ENCODE measurements around the gene BCL10. TPM values are rescaled to one million over a fixed set of nuclear protein-coding genes. Genes with fewer than 3 reads are reported as not detected.

Gene BCL10
- total and polyA plus RNA-seq, 2 of the 8 experiments (the other 6 are each of a cell fraction or from before 2014, with no cell fraction given), result 7.4 to 29.6 TPM

DNA sequence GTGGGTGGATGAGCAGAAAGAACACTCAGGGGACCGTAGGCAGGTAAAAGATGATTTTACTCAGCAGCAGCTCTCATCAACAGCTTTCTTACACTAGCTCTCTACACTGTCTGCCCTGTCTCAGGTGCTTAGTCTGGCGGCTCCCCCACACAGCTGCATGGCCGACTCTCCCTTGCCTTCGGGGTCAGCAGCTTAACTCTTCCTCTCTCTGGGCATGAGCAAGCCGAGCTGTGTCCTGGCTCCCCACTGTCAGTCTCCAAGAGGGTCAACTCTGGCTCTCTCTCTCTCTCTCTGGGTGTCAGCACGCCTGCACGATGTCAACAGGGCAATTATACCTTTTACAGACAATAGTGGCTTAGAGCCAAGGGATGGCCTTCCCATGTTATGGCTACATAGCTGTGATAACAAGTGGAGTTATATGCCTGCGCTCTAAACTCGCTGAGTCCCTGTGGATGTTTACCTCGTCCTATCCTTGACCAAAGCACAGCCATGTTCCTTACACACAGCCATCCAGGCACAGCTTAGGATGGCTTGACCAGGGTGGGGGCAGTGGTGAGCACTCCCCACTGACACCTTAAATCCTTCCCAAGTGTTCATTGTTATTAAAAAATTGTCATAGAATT, 3.1 kb upstream of the BCL10 start:
- H2BK15ac ChIP-seq (ENCODE audit: low read length), result 0 out of 2 replicates have a peak overlapping the region, but pooled peaks have one; percentile 66
- H4K8ac ChIP-seq (ENCODE audit: extremely low read depth, insufficient read depth, low read length), result peak overlapping the region; percentile 19; the same call in 1 of the 2 replicates
- no peak overlapping the region for H2AFZ ChIP-seq (ENCODE audit: low read length)
- H2BK120ac ChIP-seq (replicated peaks; ENCODE audit: low read depth, low read length), result no peak overlapping the region
- H2AK5ac ChIP-seq (ENCODE audit: low read depth, low read length), result no peak overlapping the region
- no peak overlapping the region for H3K23ac ChIP-seq (ENCODE audit: insufficient read length)
- H3K79me2 ChIP-seq (ENCODE audit: control insufficient read depth in 1 of 2, insufficient read depth in 2 of 2, low read length in 2 of 2), result peaks cover 5 to 14% of the 10 kb centered on the region in 2 experiments
- H3K23me2 ChIP-seq (ENCODE audit: low read depth, low read length), result peaks cover 7% of the 10 kb centered on the region
- CTCF ChIA-PET (ENCODE audit: partially characterized antibody), result interaction anchor here (1.2 kb wide), 1 partner anchor 29 kb away, joined by 4 read pairs; no protein-coding TSS in a partner anchor
- H3K27ac ChIP-seq (ENCODE audit: low read depth, low read length), result no peak overlapping the region
- H4K91ac ChIP-seq (replicated peaks; ENCODE audit: insufficient read length, low read length), result no peak overlapping the region
- H3K27me3 ChIP-seq (replicated peaks in 1 of 4; ENCODE audit: control insufficient read depth in 3 of 4, extremely low read depth in 1 of 4, insufficient read depth in 3 of 4, low read length in 3 of 4), result no peaks in the 10 kb centered on the region
- no peak overlapping the region for H3K4me3 ChIP-seq (ENCODE audit: extremely low read depth in 1 of 4, insufficient read depth in 2 of 4, low read depth in 3 of 4, low read length in 4 of 4)
- H4K5ac ChIP-seq (ENCODE audit: insufficient read length, low read depth, low read length), result no peak overlapping the region
- no peak overlapping the region for H3K56ac ChIP-seq (replicated peaks; ENCODE audit: insufficient read length, low read depth, low read length)
- no peaks in the 10 kb centered on the region for H3K9me3 ChIP-seq (ENCODE audit: insufficient read depth in 2 of 2, low read depth in 1 of 2, low read length in 1 of 2)
- H3K4me2 ChIP-seq (ENCODE audit: insufficient read depth in 1 of 2, low read depth in 2 of 2, low read length in 2 of 2), result no peak overlapping the region
- no peak overlapping the region for H3K4ac ChIP-seq (replicated peaks; ENCODE audit: insufficient read length, low read depth, low read length)
- no peak for FAIRE-seq
- no peak overlapping the region for H3K18ac ChIP-seq (ENCODE audit: extremely low read depth, low read length)
- 0 out of 2 replicates have a peak overlapping the region, but pooled peaks have one; percentile 41 for H2BK20ac ChIP-seq (ENCODE audit: low read length)
- H2BK12ac ChIP-seq (ENCODE audit: low read depth, low read length), result peak overlapping the region; percentile 35; the same call in 1 of the 2 replicates
- H3K36me3 ChIP-seq (ENCODE audit: control insufficient read depth in 2 of 4, insufficient read depth in 4 of 4, low read length in 3 of 4), result no peaks in the 10 kb centered on the region
- H2BK5ac ChIP-seq (ENCODE audit: low read depth, low read length), result peak overlapping the region; percentile 2; the same call in 1 of the 2 replicates
- H4K20me1 ChIP-seq (replicated peaks in 1 of 2; ENCODE audit: control insufficient read depth in 1 of 2, insufficient read depth in 2 of 2, low read length in 2 of 2), result peaks cover 0 to 2% of the 10 kb centered on the region in 2 experiments
- WGBS, 2 experiments (ENCODE audit: extremely low coverage in 1 of 2, insufficient coverage in 1 of 2, insufficient read length in 1 of 2, insufficient replicate concordance in 2 of 2, low coverage in 1 of 2, low lambda C conversion rate in 2 of 2, missing lambda C conversion rate in 1 of 2), result 75% methylated on average over 10 of the region's 10 CpGs; no CpG with 5 or more reads in 1 of the 2 experiments
- no peak overlapping the region for H3K9ac ChIP-seq (replicated peaks in 1 of 4; ENCODE audit: extremely low read depth in 1 of 4, low read depth in 3 of 4, low read length in 3 of 4)
- peaks cover 0 to 6% (median 3%) of the 10 kb centered on the region in 4 experiments; a peak in 4 of 7 replicates for H3K4me1 ChIP-seq (replicated peaks in 1 of 4; ENCODE audit: control insufficient read depth in 3 of 4, insufficient read depth in 4 of 4, low read length in 3 of 4)
- H3K14ac ChIP-seq (ENCODE audit: insufficient read length), result no peak overlapping the region
- no peaks in the 10 kb centered on the region for H3K79me1 ChIP-seq (ENCODE audit: low read depth, low read length)
- POLR2A ChIA-PET (ENCODE audit: partially characterized antibody), result no interaction called here
- no peak for DNase-seq (ENCODE audit: low read depth in 1 of 2, low spot score in 2 of 2)
- TF ChIP-seq ASH2L (IDR thresholded peaks at IDR 0.05; ENCODE audit: low read length) (no peak), KDM4A (IDR thresholded peaks at IDR 0.05; ENCODE audit: low read depth, low read length, severe bottlenecking) (no peak), CREB1 (IDR thresholded peaks at IDR 0.05) (no peak), EP300 (IDR thresholded peaks at IDR 0.05; ENCODE audit: borderline replicate concordance in 1 of 2, low read depth in 2 of 2, low read length in 2 of 2) (no peak), GTF2F1 (IDR thresholded peaks at IDR 0.05; ENCODE audit: borderline replicate concordance, low read depth, low read length) (no peak), SAP30 (IDR thresholded peaks at IDR 0.05; ENCODE audit: insufficient read depth, insufficient replicate concordance, low read length) (no peak), BCL11A (IDR thresholded peaks at IDR 0.05; ENCODE audit: low read depth in 2 of 2, low read length in 2 of 2) (no peak), POLR2A (IDR thresholded peaks at IDR 0.05; ENCODE audit: control extremely low read depth in 1 of 2, low read depth in 2 of 2, low read length in 2 of 2) (no peak), GABPA (IDR thresholded peaks at IDR 0.05; ENCODE audit: borderline replicate concordance, insufficient read depth, low read length) (no peak), TAF7 (optimal IDR thresholded peaks at IDR 0.05; ENCODE audit: borderline replicate concordance, low read depth, low read length) (no peak), SP4 (IDR thresholded peaks at IDR 0.05; ENCODE audit: low read length) (no peak), CBX8 (IDR thresholded peaks at IDR 0.05; ENCODE audit: borderline replicate concordance, low read depth, low read length) (no peak), SP2 (IDR thresholded peaks at IDR 0.05; ENCODE audit: low read length) (no peak), SIX5 (IDR thresholded peaks at IDR 0.05; ENCODE audit: low read depth, low read length) (no peak)

Data from H1 (cell line).